Measurements from ENCODE around the gene FIGNL2.

GRCh38 chr12:51827925-51828818, 20.3 kb downstream of the FIGNL2 start:
- TF ChIP-seq CTCF (IDR thresholded peaks at IDR 0.05; ENCODE audit: low read depth, low read length) (no peak), POLR2A (IDR thresholded peaks at IDR 0.05; ENCODE audit: extremely low read depth, insufficient read length) (no peak)
- TF ChIP-seq, protein P1, sequence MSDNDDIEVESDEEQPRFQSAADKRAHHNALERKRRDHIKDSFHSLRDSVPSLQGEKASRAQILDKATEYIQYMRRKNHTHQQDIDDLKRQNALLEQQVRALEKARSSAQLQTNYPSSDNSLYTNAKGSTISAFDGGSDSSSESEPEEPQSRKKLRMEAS (IDR thresholded peaks at IDR 0.05; ENCODE audit: low read depth, low read length), result no peak
